Kidney (tissue), 14 donors: ENCODE results near the gene RAB4A. TPM values are rescaled to one million over a fixed set of nuclear protein-coding genes. Genes with fewer than 3 reads are reported as not detected.

Source experiments
- DNase-seq, 5 donors: peaks; one replicate each; pipeline ENCODE4 v3.0.0-alpha.2; 2013 to 2020
- FAIRE-seq: peaks from 2 replicates; lab custom pipeline; 2012; peaks lifted over from hg19 to GRCh38; lab: Jason Lieb, UNC
- H3K27ac ChIP-seq, 2 donors: one replicate each; pipeline ENCODE4 v1.7.0; 2013; ENCODE audit warnings: low read depth in 2 of 2, low read length in 2 of 2, inconsistent platforms in 1 of 2
- H3K27me3 ChIP-seq: one replicate; pipeline ENCODE4 v1.7.1; 2013; ENCODE audit warnings: low read length, inconsistent platforms; ENCODE audit not compliant: control insufficient read depth, insufficient read depth
- H3K36me3 ChIP-seq, 3 donors: one replicate each; pipeline versions ENCODE4 v1.7.0 to v1.7.1; 2013; ENCODE audit warnings: low read length in 3 of 3, control low read depth in 1 of 3, inconsistent platforms in 1 of 3; ENCODE audit not compliant: insufficient read depth in 3 of 3, control insufficient read depth in 2 of 3
- H3K4me1 ChIP-seq, 3 donors: one replicate each; pipeline versions ENCODE4 v1.7.0 to v1.7.1; 2013; ENCODE audit warnings: low read length in 3 of 3, inconsistent platforms in 1 of 3, low read depth in 1 of 3; ENCODE audit not compliant: control insufficient read depth in 2 of 3, insufficient read depth in 2 of 3
- H3K4me3 ChIP-seq, 3 donors: one replicate each; pipeline versions ENCODE4 v1.7.0 to v1.8.1; 2013; ENCODE audit warnings: low read length in 3 of 3, control low read depth in 1 of 3, inconsistent platforms in 1 of 3
- H3K9ac ChIP-seq, 3 donors: one replicate each; pipeline versions ENCODE4 v1.7.0 to v1.7.1; 2013; ENCODE audit warnings: low read length in 3 of 3, control low read depth in 1 of 3, inconsistent platforms in 1 of 3
- H3K9me3 ChIP-seq, 3 donors: one replicate each; pipeline versions ENCODE4 v1.7.0 to v1.7.1; 2013; ENCODE audit warnings: low read length in 3 of 3, control low read depth in 1 of 3, inconsistent platforms in 1 of 3; ENCODE audit not compliant: control insufficient read depth in 2 of 3, insufficient read depth in 1 of 3
- CTCF ChIP-seq: IDR thresholded peaks from 3 replicates; pipeline ENCODE4 v1.5.1; 2012; ENCODE audit warnings: mild to moderate bottlenecking, moderate library complexity, borderline replicate concordance; ENCODE audit not compliant: insufficient read depth; ENCODE audit errors: extremely low read depth
- intact Hi-C: fragments of 100-400 bp; cut with DNase I; formaldehyde crosslinking; loops from one replicate; pipeline ENCODE4 v1.11.1; 2022
- polyA plus RNA-seq: library from polyadenylated mRNA; stranded (reverse); fragments of 350-450 nt; fragmentation: Illumina TruSeq; extraction: RNeasy Lipid Tissue Mini Kit (QIAGEN cat#74804); gene quantifications from one replicate; pipeline ENCODE4 v1.2.3, GENCODE V29; 2014; ENCODE audit warnings: low read depth, low replicate concordance; ENCODE audit not compliant: insufficient read depth
- total RNA-seq: library from RNA; stranded (reverse); fragmentation: NEBNext Ultra II Directional; extraction: Animal tissue kit (Norgen Biotek cat#: 25700); gene quantifications from one replicate; pipeline ENCODE4 v1.2.1, GENCODE V29; 2021
- donor health status: control.
- donor health status: control.
- donor health status: control.
- donor health status: control.
- donor health status: control.
- donor health status: DM: yes; HTN: yes; CAD: no.
- donor health status: Normal renal cell carcinoma (clear cell type).

RAB4A gene
- total and polyA plus RNA-seq, 2 donors from 2014 or later, result 38.3 to 56.0 TPM

GRCh38 chr1:229305392-229305791 is 34.5 kb downstream of the RAB4A start:
- H3K9ac ChIP-seq, result no peak overlapping the region
- no peak for TF ChIP-seq CTCF
- no peaks in the 10 kb centered on the region for H3K4me1 ChIP-seq
- H3K4me3 ChIP-seq, result no peak overlapping the region
- H3K27ac ChIP-seq, result no peak overlapping the region
- H3K27me3 ChIP-seq, result no peaks in the 10 kb centered on the region
- no peak for DNase-seq
- FAIRE-seq, result no peak
- intact Hi-C loops, result no loop called here
- no peaks in the 10 kb centered on the region for H3K9me3 ChIP-seq
- H3K36me3 ChIP-seq, result peaks cover 0 to 31% (median 9%) of the 10 kb centered on the region in 3 donors

GRCh38 chr1:229309074-229309473 is 38.2 kb downstream of the RAB4A start:
- TF ChIP-seq CTCF, result no peak
- no peaks in the 10 kb centered on the region for H3K27me3 ChIP-seq
- no peak overlapping the region for H3K4me3 ChIP-seq
- intact Hi-C loops, result no loop called here
- no peaks in the 10 kb centered on the region for H3K4me1 ChIP-seq
- FAIRE-seq (no peak), DNase-seq (no peak)
- H3K36me3 ChIP-seq, result peaks cover 0 to 14% (median 8%) of the 10 kb centered on the region in 3 donors
- no peaks in the 10 kb centered on the region for H3K9me3 ChIP-seq
- no peak overlapping the region for H3K9ac ChIP-seq
- H3K27ac ChIP-seq, result no peak overlapping the region

- H3K4me3 ChIP-seq, result no peak overlapping the region
- no peaks in the 10 kb centered on the region for H3K27me3 ChIP-seq
- DNase-seq (no peak), FAIRE-seq (no peak)
- intact Hi-C loops, result no loop called here
- no peak overlapping the region for H3K27ac ChIP-seq
- peaks cover 0 to 14% (median 8%) of the 10 kb centered on the region in 3 donors for H3K36me3 ChIP-seq
- no peak for TF ChIP-seq CTCF
- no peaks in the 10 kb centered on the region for H3K4me1 ChIP-seq
- no peak overlapping the region for H3K9ac ChIP-seq
- H3K9me3 ChIP-seq, result no peaks in the 10 kb centered on the region
These were observed 38.8 kb downstream of the RAB4A start for GRCh38 chr1:229309684-229310083.

- Histone ChIP-seq H3K27ac (no peak overlapping the region), H3K27me3 (no peaks in the 10 kb centered on the region), H3K9ac (no peak overlapping the region), H3K36me3 (peaks cover 0 to 14% (median 6%) of the 10 kb centered on the region in 3 donors), H3K4me1 (no peaks in the 10 kb centered on the region), H3K4me3 (no peak overlapping the region), H3K9me3 (no peaks in the 10 kb centered on the region)
- DNase-seq, result no peak
- no peak for FAIRE-seq
- TF ChIP-seq CTCF, result no peak
- intact Hi-C loops, result no loop called here
These were observed 39.9 kb downstream of the RAB4A start for GRCh38 chr1:229310833-229311232.
